ENCODE data around the gene TMOD4.

Gene TMOD4

GRCh38 chr1:151142411-151143056, 33.2 kb downstream of the TMOD4 start:
- no peak for DNase-seq

- no peak for DNase-seq
Measured at GRCh38 chr1:151137789-151138188, 38.0 kb downstream of the TMOD4 start.

GRCh38 chr1:151135433-151136385, 40.1 kb downstream of the TMOD4 start:
- no peak for DNase-seq

GRCh38 chr1:151134991-151135390, 40.8 kb downstream of the TMOD4 start:
- DNase-seq = no peak

GRCh38 chr1:151134396-151134795, 41.4 kb downstream of the TMOD4 start:
- no peak for DNase-seq

GRCh38 chr1:151133018-151133806, 42.6 kb downstream of the TMOD4 start:
- no peak for DNase-seq

GRCh38 chr1:151132335-151133017, 43.3 kb downstream of the TMOD4 start:
- DNase-seq = no peak

- DNase-seq = no peak
Measured at GRCh38 chr1:151131701-151132334, 44.0 kb downstream of the TMOD4 start.

GRCh38 chr1:151130987-151131586, 44.7 kb downstream of the TMOD4 start:
- no peak for DNase-seq

GRCh38 chr1:151128800-151129199, 47.0 kb downstream of the TMOD4 start:
- DNase-seq = no peak

GRCh38 chr1:151124763-151125403, 50.9 kb downstream of the TMOD4 start:
- DNase-seq = no peak
